ENCODE data around the gene WNT1.

DNA sequence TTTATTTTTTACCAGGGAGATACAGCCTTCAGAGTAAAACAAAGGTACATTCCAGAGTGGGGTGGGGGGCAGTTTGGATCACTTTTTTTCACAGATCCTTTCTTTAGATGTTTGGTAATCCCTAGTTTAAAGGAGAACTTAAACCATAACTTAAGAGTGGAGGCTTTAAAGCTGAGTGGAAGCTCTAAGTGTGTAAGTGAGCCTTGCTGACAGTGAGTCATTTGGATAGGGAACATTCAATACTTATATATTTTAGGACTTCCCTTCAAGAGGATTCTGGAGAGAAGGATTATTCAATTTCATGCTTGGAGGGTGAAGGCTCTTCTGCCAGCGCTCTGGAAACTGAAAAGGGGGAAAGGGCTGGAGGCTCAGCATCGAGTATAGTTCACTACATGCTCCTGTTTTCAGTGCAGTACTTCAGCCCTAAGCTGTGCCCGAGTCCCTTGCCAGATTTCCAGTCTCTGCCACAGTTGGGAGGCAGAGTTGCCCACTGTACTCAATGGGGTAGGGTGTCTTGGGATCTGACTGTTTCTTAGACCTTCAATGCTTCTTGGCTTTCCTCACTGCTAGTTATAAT, 32.1 kb downstream of the WNT1 start:
- TF ChIP-seq, protein P1, sequence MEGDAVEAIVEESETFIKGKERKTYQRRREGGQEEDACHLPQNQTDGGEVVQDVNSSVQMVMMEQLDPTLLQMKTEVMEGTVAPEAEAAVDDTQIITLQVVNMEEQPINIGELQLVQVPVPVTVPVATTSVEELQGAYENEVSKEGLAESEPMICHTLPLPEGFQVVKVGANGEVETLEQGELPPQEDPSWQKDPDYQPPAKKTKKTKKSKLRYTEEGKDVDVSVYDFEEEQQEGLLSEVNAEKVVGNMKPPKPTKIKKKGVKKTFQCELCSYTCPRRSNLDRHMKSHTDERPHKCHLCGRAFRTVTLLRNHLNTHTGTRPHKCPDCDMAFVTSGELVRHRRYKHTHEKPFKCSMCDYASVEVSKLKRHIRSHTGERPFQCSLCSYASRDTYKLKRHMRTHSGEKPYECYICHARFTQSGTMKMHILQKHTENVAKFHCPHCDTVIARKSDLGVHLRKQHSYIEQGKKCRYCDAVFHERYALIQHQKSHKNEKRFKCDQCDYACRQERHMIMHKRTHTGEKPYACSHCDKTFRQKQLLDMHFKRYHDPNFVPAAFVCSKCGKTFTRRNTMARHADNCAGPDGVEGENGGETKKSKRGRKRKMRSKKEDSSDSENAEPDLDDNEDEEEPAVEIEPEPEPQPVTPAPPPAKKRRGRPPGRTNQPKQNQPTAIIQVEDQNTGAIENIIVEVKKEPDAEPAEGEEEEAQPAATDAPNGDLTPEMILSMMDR (IDR thresholded peaks at IDR 0.05), result no peak
- no peak for TF ChIP-seq POLR2A (IDR thresholded peaks at IDR 0.05)
- no peak for TF ChIP-seq EP300 (IDR thresholded peaks at IDR 0.05)

Measured in ovary (tissue), 3 donors.